C4-2B (cell line): ENCODE results near the gene PRKCE.

Experiments
- ZFX ChIP-seq: fragments of 450-650 bp; IDR thresholded peaks from 2 replicates; pipeline ENCODE4 v1.6.1; 2017
- TF ChIP-seq, protein P1 (sequence below): fragments of 450-650 bp; conservative IDR thresholded peaks from 2 replicates; pipeline ENCODE4 v1.5.1; 2017; ENCODE audit warnings: mild to moderate bottlenecking

DNA sequence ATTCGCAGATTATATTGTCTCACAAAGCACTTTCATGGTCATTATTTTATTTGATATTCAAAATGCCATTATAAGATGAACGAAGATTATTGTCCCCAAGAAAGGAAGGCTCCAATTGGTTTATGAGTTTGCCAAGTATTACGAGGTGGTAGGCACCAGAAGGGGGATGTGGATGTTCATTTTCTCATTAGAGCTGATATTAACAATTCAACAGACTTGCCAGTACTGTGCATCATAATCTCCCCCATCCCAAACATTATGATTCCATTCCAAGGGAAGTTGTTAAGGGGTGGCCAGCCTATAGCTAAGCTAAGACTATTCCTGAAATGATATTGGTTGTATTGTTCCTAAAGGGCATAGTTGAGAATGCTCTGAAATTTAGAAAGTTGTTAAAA lies 257.7 kb downstream of the PRKCE start:
- TF ChIP-seq, protein P1, sequence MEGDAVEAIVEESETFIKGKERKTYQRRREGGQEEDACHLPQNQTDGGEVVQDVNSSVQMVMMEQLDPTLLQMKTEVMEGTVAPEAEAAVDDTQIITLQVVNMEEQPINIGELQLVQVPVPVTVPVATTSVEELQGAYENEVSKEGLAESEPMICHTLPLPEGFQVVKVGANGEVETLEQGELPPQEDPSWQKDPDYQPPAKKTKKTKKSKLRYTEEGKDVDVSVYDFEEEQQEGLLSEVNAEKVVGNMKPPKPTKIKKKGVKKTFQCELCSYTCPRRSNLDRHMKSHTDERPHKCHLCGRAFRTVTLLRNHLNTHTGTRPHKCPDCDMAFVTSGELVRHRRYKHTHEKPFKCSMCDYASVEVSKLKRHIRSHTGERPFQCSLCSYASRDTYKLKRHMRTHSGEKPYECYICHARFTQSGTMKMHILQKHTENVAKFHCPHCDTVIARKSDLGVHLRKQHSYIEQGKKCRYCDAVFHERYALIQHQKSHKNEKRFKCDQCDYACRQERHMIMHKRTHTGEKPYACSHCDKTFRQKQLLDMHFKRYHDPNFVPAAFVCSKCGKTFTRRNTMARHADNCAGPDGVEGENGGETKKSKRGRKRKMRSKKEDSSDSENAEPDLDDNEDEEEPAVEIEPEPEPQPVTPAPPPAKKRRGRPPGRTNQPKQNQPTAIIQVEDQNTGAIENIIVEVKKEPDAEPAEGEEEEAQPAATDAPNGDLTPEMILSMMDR = no peak
- no peak for TF ChIP-seq ZFX
